ENCODE data around the gene PLA2G2D.

GRCh38 chr1:20076710-20077461 lies 42.5 kb downstream of the PLA2G2D start:
- no peak for TF ChIP-seq CTCF (IDR thresholded peaks at IDR 0.05; ENCODE audit: insufficient read depth, low read length)
- TF ChIP-seq REST (IDR thresholded peaks at IDR 0.05; ENCODE audit: insufficient replicate concordance, low read depth), result no peak
- no peak for TF ChIP-seq SPI1 (IDR thresholded peaks at IDR 0.05; ENCODE audit: borderline replicate concordance, low read depth)
- TF ChIP-seq POLR2AphosphoS5 (IDR thresholded peaks at IDR 0.05; ENCODE audit: low read depth), result no peak

Measured in HL-60 (cell line).